GM23248 (cell line): ENCODE data around the gene CCL13. TPM values are rescaled to one million over a fixed set of nuclear protein-coding genes. Genes with fewer than 3 reads are reported as not detected.
"Not testable (repeated sequence)": the region's sequence is repeated elsewhere in the genome, so short reads cannot be mapped to it uniquely, and the experiment has no call there.

Experiments
- DNase-seq: peaks from one replicate; pipeline ENCODE4 v3.0.0-alpha.2; 2015
- H2AFZ ChIP-seq: fragments of 200-600 bp; sonication (generic); 2 replicates; pipeline ENCODE4 v1.6.1; 2016; ENCODE audit warnings: antibody characterized with exemption
- H3F3A ChIP-seq: fragments of 200-600 bp; sonication (generic); 2 replicates; pipeline ENCODE4 v1.6.1; 2016; ENCODE audit warnings: mild to moderate bottlenecking, antibody characterized with exemption, mixed run types; ENCODE audit not compliant: insufficient read depth
- H3K27ac ChIP-seq: fragments of 200-600 bp; sonication (generic); 2 replicates; pipeline ENCODE4 v1.5.1; 2016; ENCODE audit warnings: mild to moderate bottlenecking
- H3K27me3 ChIP-seq: fragments of 200-600 bp; sonication (generic); replicated peaks from 2 replicates; pipeline ENCODE4 v1.6.1; 2016; ENCODE audit warnings: mild to moderate bottlenecking; ENCODE audit not compliant: insufficient read depth
- H3K36me3 ChIP-seq: fragments of 200-600 bp; sonication (generic); 2 replicates; pipeline ENCODE4 v1.6.1; 2016; ENCODE audit warnings: low read depth, mild to moderate bottlenecking
- H3K4me1 ChIP-seq: fragments of 200-600 bp; sonication (generic); 2 replicates; pipeline ENCODE4 v1.6.1; 2016; ENCODE audit warnings: mild to moderate bottlenecking; ENCODE audit not compliant: insufficient read depth
- H3K4me2 ChIP-seq: fragments of 200-600 bp; sonication (generic); one replicate; pipeline ENCODE4 v1.6.1; 2016; ENCODE audit warnings: mild to moderate bottlenecking; ENCODE audit not compliant: unreplicated experiment
- H3K4me3 ChIP-seq: fragments of 200-600 bp; sonication (generic); 2 replicates; pipeline ENCODE4 v1.5.1; 2016; ENCODE audit warnings: mild to moderate bottlenecking
- H3K79me2 ChIP-seq: fragments of 200-600 bp; sonication (generic); 2 replicates; pipeline ENCODE4 v1.6.1; 2016; ENCODE audit warnings: mild to moderate bottlenecking; ENCODE audit not compliant: insufficient read depth
- H3K9ac ChIP-seq: fragments of 200-600 bp; sonication (generic); 2 replicates; pipeline ENCODE4 v1.6.1; 2016; ENCODE audit warnings: mild to moderate bottlenecking
- H3K9me2 ChIP-seq: fragments of 200-600 bp; sonication (generic); 2 replicates; pipeline ENCODE4 v1.6.1; 2016; ENCODE audit warnings: mixed run types, mild to moderate bottlenecking, moderate library complexity; ENCODE audit not compliant: insufficient read depth
- H3K9me3 ChIP-seq: fragments of 200-600 bp; sonication (generic); one replicate; pipeline ENCODE4 v1.6.1; 2017; ENCODE audit warnings: low read depth
- H4K20me1 ChIP-seq: fragments of 200-600 bp; sonication (generic); 2 replicates; pipeline ENCODE4 v1.6.0; 2016; ENCODE audit not compliant: insufficient read depth
- EZH2 ChIP-seq: fragments of 200-600 bp; sonication (generic); IDR thresholded peaks from 2 replicates; pipeline ENCODE4 v1.6.1; 2018; ENCODE audit warnings: antibody characterized with exemption, mild to moderate bottlenecking; ENCODE audit not compliant: insufficient read depth, poor library complexity, severe bottlenecking
- EZH2phosphoT487 ChIP-seq: fragments of 200-600 bp; sonication (generic); IDR thresholded peaks from 2 replicates; pipeline ENCODE4 v1.6.1; 2018; ENCODE audit warnings: antibody characterized with exemption, moderate library complexity, mild to moderate bottlenecking, low read depth; ENCODE audit not compliant: insufficient read depth
- WGBS, 2 experiments: methylation state at CpG; one replicate each; pipeline ENCODE4 v1.1.6; 2015 to 2017; ENCODE audit warnings: low lambda C conversion rate in 2 of 2, low coverage in 1 of 2; ENCODE audit errors: missing lambda C conversion rate in 2 of 2; 5-methylcytosine and 5-hydroxymethylcytosine counted together
- in situ Hi-C: fragments of 300-500 bp; cut with MboI; formaldehyde crosslinking; loops from 2 replicates; pipeline ENCODE4 v1.15.0; 2020
- polyA plus RNA-seq: library from polyadenylated mRNA; unstranded; fragments of >200 nt; fragmentation: Nextera tagmentation; extraction: Ambion mirVana; gene quantifications from 2 replicates; pipeline ENCODE4 v1.2.1, GENCODE V29; 2016
- total RNA-seq: library from RNA; depleted of rRNA; stranded (reverse); fragments of >200 nt; shearing (Covaris generic); gene quantifications from 2 replicates; pipeline ENCODE4 v1.2.3, GENCODE V29; 2014

Gene CCL13
- total and polyA plus RNA-seq, 2 experiments from 2014 or later, result not detected

GRCh38 chr17:34321964-34322363 is 34.3 kb upstream of the CCL13 start:
- Histone ChIP-seq H3K79me2 (no peaks in the 10 kb centered on the region), H2AFZ (no peak overlapping the region)

DNA sequence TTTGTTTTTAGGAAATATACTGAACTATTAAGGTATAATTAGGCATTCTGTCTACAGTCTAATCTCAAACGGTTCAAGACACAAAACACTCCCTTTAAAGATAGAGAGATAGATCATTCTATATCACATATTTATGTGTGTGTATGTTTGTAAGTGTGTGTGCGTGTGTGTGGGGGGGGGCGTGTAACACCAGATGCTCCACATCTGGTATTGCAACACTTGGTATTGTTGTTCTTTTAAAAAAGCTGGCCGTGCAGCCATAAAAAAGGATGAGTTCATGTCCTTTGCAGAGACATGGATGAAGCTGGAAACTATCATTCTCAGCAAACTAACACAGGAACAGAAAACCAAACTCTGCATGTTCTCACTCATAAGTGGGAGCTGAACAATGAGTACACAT is 28.7 kb upstream of the CCL13 start:
- H3K4me3 ChIP-seq, H2AFZ ChIP-seq, H3K79me2 ChIP-seq, H3K36me3 ChIP-seq, H3K4me2 ChIP-seq, H4K20me1 ChIP-seq, H3K27ac ChIP-seq, in situ Hi-C loops, H3K27me3 ChIP-seq, H3F3A ChIP-seq, H3K9ac ChIP-seq, H3K9me3 ChIP-seq, H3K4me1 ChIP-seq, H3K9me2 ChIP-seq: not testable (repeated sequence)
- WGBS, 2 experiments, result 11 to 14% methylated on average over 4 of the region's 4 CpGs
- peak; percentile 46 for DNase-seq

More at GRCh38 chr17:34321964-34322363, 34.3 kb upstream of the CCL13 start:
- Histone ChIP-seq H3K9ac (no peak overlapping the region), H3F3A (no peaks in the 10 kb centered on the region), H4K20me1 (no peaks in the 10 kb centered on the region), H3K36me3 (no peaks in the 10 kb centered on the region), H3K4me3 (no peak overlapping the region), H3K27me3 (no peaks in the 10 kb centered on the region), H3K9me2 (no peaks in the 10 kb centered on the region), H3K27ac (no peak overlapping the region), H3K9me3 (no peaks in the 10 kb centered on the region), H3K4me1 (no peaks in the 10 kb centered on the region), H3K4me2 (no peak overlapping the region)
- TF ChIP-seq EZH2phosphoT487, result no peak
- no peak for TF ChIP-seq EZH2
- DNase-seq, result no peak
- in situ Hi-C loops, result no loop called here

DNA sequence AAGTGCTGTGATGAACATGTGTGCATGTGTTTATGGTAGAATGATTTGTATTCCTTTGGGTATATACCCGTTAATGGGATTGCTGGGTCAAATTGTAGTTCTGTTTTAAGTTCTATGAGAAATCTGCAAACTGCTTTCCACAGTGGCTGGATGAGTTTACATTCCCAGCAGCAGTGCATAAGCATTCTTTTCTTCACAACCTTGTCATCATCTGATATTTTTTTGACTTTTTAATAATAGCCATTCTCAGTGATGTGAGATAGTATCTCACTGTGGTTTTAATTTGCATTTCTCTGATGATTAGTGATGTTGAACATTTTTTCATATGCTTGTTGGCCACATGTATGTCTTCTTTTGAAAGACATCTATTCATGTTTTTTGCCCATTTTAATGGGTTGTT is 18.6 kb upstream of the CCL13 start:
- H3F3A ChIP-seq, result no peaks in the 10 kb centered on the region
- H3K9me3 ChIP-seq, result no peaks in the 10 kb centered on the region
- no peaks in the 10 kb centered on the region for H4K20me1 ChIP-seq
- in situ Hi-C loops, result no loop called here
- no peak overlapping the region for H3K27ac ChIP-seq
- no peak overlapping the region for H3K4me2 ChIP-seq
- no peak overlapping the region for H3K9ac ChIP-seq
- H3K4me1 ChIP-seq, result no peaks in the 10 kb centered on the region
- no peak overlapping the region for H3K4me3 ChIP-seq
- no peak for DNase-seq
- TF ChIP-seq EZH2, result no peak
- TF ChIP-seq EZH2phosphoT487, result no peak
- no peaks in the 10 kb centered on the region for H3K79me2 ChIP-seq
- no peak overlapping the region for H2AFZ ChIP-seq
- peaks cover 7% of the 10 kb centered on the region; the same call in 1 of the 2 replicates for H3K27me3 ChIP-seq
- H3K36me3 ChIP-seq, result no peaks in the 10 kb centered on the region
- WGBS, 2 experiments, result 0 to 5% methylated on average over 1 of the region's 1 CpG
- no peaks in the 10 kb centered on the region; the same call in 1 of the 2 replicates for H3K9me2 ChIP-seq

DNA sequence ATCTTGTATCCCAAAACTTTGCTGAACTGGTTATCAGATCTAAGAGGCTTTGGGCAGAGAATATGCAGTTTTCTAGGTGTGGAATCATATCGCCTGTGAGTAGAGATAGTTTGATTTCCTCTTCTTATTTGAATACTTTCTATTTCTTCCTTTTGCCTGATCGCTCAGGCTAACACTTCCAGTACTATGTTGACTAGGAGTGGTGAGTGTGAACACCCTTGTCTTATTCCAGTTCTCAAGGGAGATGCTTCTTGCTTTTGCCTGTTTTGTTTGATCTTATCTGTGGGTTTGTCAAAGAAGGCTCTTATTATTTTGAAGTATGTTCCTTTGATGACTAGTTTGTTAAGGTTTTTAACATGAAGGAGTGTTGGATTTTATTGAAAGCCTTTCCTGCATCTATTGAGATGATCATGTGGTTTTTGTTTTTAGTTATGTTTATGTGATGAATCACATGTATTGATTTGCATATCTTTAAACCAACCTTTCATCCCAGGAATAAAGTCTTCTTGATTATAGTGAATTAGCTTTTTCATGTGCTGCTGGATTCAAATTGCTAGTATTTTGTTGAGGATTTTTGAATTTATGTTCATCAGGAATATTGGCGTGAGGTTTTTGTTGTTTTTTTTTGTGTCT is 17.0 kb upstream of the CCL13 start:
- TF ChIP-seq EZH2 (no peak), EZH2phosphoT487 (no peak)
- Histone ChIP-seq H3K4me2 (no peak overlapping the region), H2AFZ (no peak overlapping the region), H3K9ac (no peak overlapping the region), H3K36me3 (no peaks in the 10 kb centered on the region), H3K27ac (no peak overlapping the region), H3F3A (no peaks in the 10 kb centered on the region), H3K4me1 (no peaks in the 10 kb centered on the region), H4K20me1 (no peaks in the 10 kb centered on the region), H3K9me2 (no peaks in the 10 kb centered on the region; the same call in 1 of the 2 replicates), H3K79me2 (no peaks in the 10 kb centered on the region), H3K9me3 (no peaks in the 10 kb centered on the region), H3K4me3 (no peak overlapping the region), H3K27me3 (peaks cover 7% of the 10 kb centered on the region; the same call in 1 of the 2 replicates)
- in situ Hi-C loops, result no loop called here
- DNase-seq, result no peak
- WGBS, 2 experiments, result 53 to 60% methylated on average over 3 of the region's 3 CpGs

DNA sequence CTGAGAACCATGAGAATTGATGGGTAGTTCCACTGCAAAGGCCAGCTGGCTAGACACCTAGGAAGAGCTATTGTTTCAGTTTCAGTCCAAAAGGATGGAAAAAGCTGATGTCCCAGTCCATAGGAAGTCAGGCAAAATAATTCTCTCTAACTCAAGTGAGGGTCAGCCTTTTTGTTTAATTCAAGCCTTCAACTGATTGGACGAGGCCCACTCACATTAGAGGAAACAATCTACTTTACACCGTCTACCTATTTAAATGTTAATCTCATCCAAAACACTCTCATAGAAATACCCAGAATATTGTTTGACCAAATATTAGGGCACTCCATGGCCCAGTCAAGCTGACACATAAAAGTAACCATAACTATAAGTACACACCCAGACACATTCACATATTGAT is 14.4 kb upstream of the CCL13 start:
- H3K4me1 ChIP-seq, result no peaks in the 10 kb centered on the region
- H3K4me3 ChIP-seq, result no peak overlapping the region
- TF ChIP-seq EZH2phosphoT487 (no peak), EZH2 (no peak)
- in situ Hi-C loops, result no loop called here
- 48 to 72% methylated on average over 2 of the region's 2 CpGs for WGBS, 2 experiments
- no peaks in the 10 kb centered on the region for H3F3A ChIP-seq
- no peak overlapping the region for H3K27ac ChIP-seq
- no peak overlapping the region for H3K9ac ChIP-seq
- H2AFZ ChIP-seq, result no peak overlapping the region
- H3K9me3 ChIP-seq, result no peaks in the 10 kb centered on the region
- H4K20me1 ChIP-seq, result no peaks in the 10 kb centered on the region
- H3K4me2 ChIP-seq, result no peak overlapping the region
- H3K79me2 ChIP-seq, result no peaks in the 10 kb centered on the region
- no peaks in the 10 kb centered on the region for H3K36me3 ChIP-seq
- DNase-seq, result no peak
- H3K9me2 ChIP-seq, result no peaks in the 10 kb centered on the region; the same call in 1 of the 2 replicates
- H3K27me3 ChIP-seq, result peaks cover 7% of the 10 kb centered on the region; the same call in 1 of the 2 replicates
